Stomach (tissue), 9 donors: ENCODE data around the gene ANKRD55. TPM values are rescaled to one million over a fixed set of nuclear protein-coding genes. Genes with fewer than 3 reads are reported as not detected.

Experiments
- DNase-seq, 2 donors: peaks; one replicate each; pipeline versions ENCODE4 v3.0.0 to v3.0.0-alpha.2; 2013 to 2019
- H3K27ac ChIP-seq, 5 donors: fragments of 200-600 bp in 4 of 5; sonication (generic) in 4 of 5; one replicate each; pipeline ENCODE4 v1.5.1; 2013 to 2019; ENCODE audit warnings: mild to moderate bottlenecking in 1 of 5, moderate library complexity in 1 of 5
- H3K27me3 ChIP-seq, 3 donors: fragments of 200-600 bp; sonication (generic); one replicate each; pipeline ENCODE4 v1.5.1; 2017 to 2019; ENCODE audit warnings: mixed run types in 1 of 3
- H3K36me3 ChIP-seq, 4 donors: fragments of 200-600 bp; sonication (generic); 1 replicate in 3 of 4; 2 replicates in 1 of 4; pipeline ENCODE4 v1.5.1; 2016 to 2019
- H3K4me1 ChIP-seq, 4 donors: fragments of 200-600 bp; sonication (generic); one replicate each; pipeline ENCODE4 v1.5.1; 2016 to 2019
- H3K4me3 ChIP-seq, 4 donors: fragments of 200-600 bp; sonication (generic) in 3 of 4; one replicate each; pipeline ENCODE4 v1.5.1; 2016 to 2019; ENCODE audit warnings: mild to moderate bottlenecking in 1 of 4
- H3K9me3 ChIP-seq, 4 donors: fragments of 200-600 bp; sonication (generic); one replicate each; pipeline ENCODE4 v1.5.1; 2016 to 2019
- EP300 ChIP-seq: sonication (generic); formaldehyde crosslinking; IDR thresholded peaks from one replicate; pipeline ENCODE4 v1.6.1; 2017; ENCODE audit warnings: antibody characterized with exemption
- POLR2A ChIP-seq, 4 donors: fragments of 450-650 bp; IDR thresholded peaks; one replicate each; pipeline ENCODE4 v1.6.1; 2016; ENCODE audit warnings: antibody characterized with exemption in 4 of 4, control low read depth in 2 of 4, mild to moderate bottlenecking in 1 of 4, moderate library complexity in 1 of 4
- POLR2AphosphoS5 ChIP-seq, 3 donors: sonication (generic); formaldehyde crosslinking; IDR thresholded peaks; one replicate each; pipeline ENCODE4 v1.6.1; 2016; ENCODE audit warnings: antibody characterized with exemption in 3 of 3
- WGBS, 5 donors: extraction: QIAGEN DNeasy Blood & Tissue Kit in 3 of 5; methylation state at CpG; one replicate each; pipeline versions ENCODE4 v1.1.5 to v1.1.7; 2013 to 2018; 5-methylcytosine and 5-hydroxymethylcytosine counted together
- intact Hi-C: fragments of 100-400 bp; cut with DNase I; formaldehyde crosslinking; loops from one replicate; pipeline ENCODE4 v1.15.1; 2023; ENCODE audit warnings: low total_unique reads
- polyA plus RNA-seq, 3 donors: library from polyadenylated mRNA; stranded (reverse); fragments of 200-250 nt; gene quantifications; one replicate each; pipeline ENCODE4 v1.2.3, GENCODE V29; 2013
- small RNA-seq, 4 donors: library from RNA; depleted of rRNA; stranded (forward); fragments of <200 nt; gene quantifications; one replicate each; pipeline ENCODE3, GENCODE V24; 2016
- total RNA-seq, 5 donors: library from RNA; depleted of rRNA; stranded (reverse); fragments of >200 nt; gene quantifications; one replicate each; pipeline versions ENCODE4 v1.1.0 to v1.2.3, GENCODE V29; 2014 to 2016
- TF ChIP-seq, protein P1 (sequence below), 7 experiments: fragments of 450-650 bp in 4 of 7; fragments of 200-600 bp in 3 of 7; sonication (generic) in 3 of 7; IDR thresholded peaks; one replicate each; pipeline ENCODE4 v1.5.1; 2016 to 2019; ENCODE audit warnings: antibody characterized with exemption in 7 of 7, control low read depth in 2 of 7, mild to moderate bottlenecking in 1 of 7
- donor health status: healthy with polysubstance abuse.
- donor health status: Bipolar disorder and iron deficiency.
- donor health status: healthy.

The ANKRD55 gene
- total and polyA plus RNA-seq, 8 donors: 0.08 to 0.18 TPM; not detected in 6

DNA sequence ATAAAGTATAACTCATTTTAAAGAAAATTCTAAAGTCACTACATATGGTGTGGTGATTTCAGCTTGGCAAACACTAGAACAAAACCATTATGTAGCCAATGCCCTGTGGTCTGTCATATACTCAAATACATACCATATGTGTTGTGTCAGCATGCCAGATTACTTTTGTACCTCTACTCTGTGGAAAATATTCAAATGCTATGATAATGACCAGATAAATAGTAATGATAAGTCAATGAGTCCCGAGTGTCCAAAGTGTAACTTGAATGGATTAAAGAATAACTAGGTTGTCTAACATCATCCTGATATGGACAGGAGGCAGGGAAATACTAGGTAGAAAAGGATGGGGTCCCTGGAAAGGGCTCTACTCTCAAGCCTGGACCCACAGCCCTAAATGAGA is 180.4 kb downstream of the ANKRD55 start:
- 44 to 71% (median 60%) methylated on average over 1 of the region's 1 CpG for WGBS, 5 donors
- Histone ChIP-seq H3K4me1 (peaks cover 9 to 24% (median 12%) of the 10 kb centered on the region in 4 donors), H3K36me3 (no peaks in the 10 kb centered on the region), H3K27ac (no peak overlapping the region), H3K27me3 (no peaks in the 10 kb centered on the region), H3K4me3 (no peak overlapping the region), H3K9me3 (peaks cover 0 to 9% (median 0%) of the 10 kb centered on the region in 4 donors)
- DNase-seq: no peak
- intact Hi-C loops: no loop called here
- TF ChIP-seq POLR2A (IDR thresholded peaks at IDR 0.05) (no peak), POLR2AphosphoS5 (IDR thresholded peaks at IDR 0.05) (no peak), EP300 (no peak)
- TF ChIP-seq, protein P1, sequence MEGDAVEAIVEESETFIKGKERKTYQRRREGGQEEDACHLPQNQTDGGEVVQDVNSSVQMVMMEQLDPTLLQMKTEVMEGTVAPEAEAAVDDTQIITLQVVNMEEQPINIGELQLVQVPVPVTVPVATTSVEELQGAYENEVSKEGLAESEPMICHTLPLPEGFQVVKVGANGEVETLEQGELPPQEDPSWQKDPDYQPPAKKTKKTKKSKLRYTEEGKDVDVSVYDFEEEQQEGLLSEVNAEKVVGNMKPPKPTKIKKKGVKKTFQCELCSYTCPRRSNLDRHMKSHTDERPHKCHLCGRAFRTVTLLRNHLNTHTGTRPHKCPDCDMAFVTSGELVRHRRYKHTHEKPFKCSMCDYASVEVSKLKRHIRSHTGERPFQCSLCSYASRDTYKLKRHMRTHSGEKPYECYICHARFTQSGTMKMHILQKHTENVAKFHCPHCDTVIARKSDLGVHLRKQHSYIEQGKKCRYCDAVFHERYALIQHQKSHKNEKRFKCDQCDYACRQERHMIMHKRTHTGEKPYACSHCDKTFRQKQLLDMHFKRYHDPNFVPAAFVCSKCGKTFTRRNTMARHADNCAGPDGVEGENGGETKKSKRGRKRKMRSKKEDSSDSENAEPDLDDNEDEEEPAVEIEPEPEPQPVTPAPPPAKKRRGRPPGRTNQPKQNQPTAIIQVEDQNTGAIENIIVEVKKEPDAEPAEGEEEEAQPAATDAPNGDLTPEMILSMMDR (IDR thresholded peaks at IDR 0.05): no peak

GRCh38 chr5:56050551-56051255 is 182.4 kb downstream of the ANKRD55 start:
- Histone ChIP-seq H3K27ac (peak overlapping the region in 4 of 5 donors; percentile 31 to 70 (median 44)), H3K9me3 (peaks cover 0 to 9% (median 0%) of the 10 kb centered on the region in 4 donors), H3K4me1 (peaks cover 9 to 21% (median 12%) of the 10 kb centered on the region in 4 donors), H3K36me3 (no peaks in the 10 kb centered on the region), H3K27me3 (no peaks in the 10 kb centered on the region), H3K4me3 (no peak overlapping the region)
- TF ChIP-seq POLR2A (IDR thresholded peaks at IDR 0.05) (no peak), POLR2AphosphoS5 (IDR thresholded peaks at IDR 0.05) (no peak), EP300 (no peak)
- TF ChIP-seq, protein P1 (IDR thresholded peaks at IDR 0.05): no peak
- WGBS, 5 donors: 0 to 16% (median 8%) methylated on average over 1 of the region's 1 CpG
- intact Hi-C loops: no loop called here
- no peak for DNase-seq

Small RNA genes within 50 kb of the gene (small RNA-seq; reads per million reads assigned to genes)
- gene RNA5SP184 (0 to 0.07 (median 0) reads per million in 4 donors), gene RNA5SP185 (0 to 0.08 (median 0) reads per million in 4 donors), gene RNU6-299P (0 reads per million in 4 donors)

Other genes starting within 250 kb of the ANKRD55 start
- gene IL6ST, start 238.4 kb downstream of the ANKRD55 start, total RNA-seq: 100 to 1,000 TPM in 3 of 5 donors, 10 to 100 TPM in 2; 33.0 to 466 (median 214) TPM
- gene IL6ST, start 238.4 kb downstream of the ANKRD55 start, polyA plus RNA-seq: 10 to 100 TPM; 18.5 to 22.4 (median 21.8) TPM